Measurements from ENCODE around the gene SSBP2.

GRCh38 chr5:81418606-81419005 lies 332.3 kb downstream of the SSBP2 start:
- TF ChIP-seq POLR2A (IDR thresholded peaks at IDR 0.05) (no peak), CTCF (IDR thresholded peaks at IDR 0.05) (no peak)

Data from esophagus squamous epithelium (tissue), 4 donors.